Tongue (tissue), 2 donors: ENCODE results near the gene NRSN1. TPM values are rescaled to one million over a fixed set of nuclear protein-coding genes. Genes with fewer than 3 reads are reported as not detected.

Source experiments
- small RNA-seq: library from RNA; depleted of rRNA; stranded (forward); fragments of <200 nt; gene quantifications from one replicate; pipeline ENCODE3, GENCODE V24; 2014; ENCODE audit warnings: low replicate concordance
- total RNA-seq: library from RNA; depleted of rRNA; stranded (reverse); fragments of >200 nt; gene quantifications from one replicate; pipeline ENCODE4 v1.2.3, GENCODE V29; 2014

Gene NRSN1
- total RNA-seq, 1 donor from 2014 or later = 0.51 TPM

Small RNAs within 50 kb of the gene (small RNA-seq; reads per million reads assigned to genes)
- 0.11 reads per million for gene RF00218

Other genes with a start within 250 kb of the NRSN1 start
- gene DCDC2, start 231.8 kb downstream of the NRSN1 start, total RNA-seq = 0.21 TPM